Spinal cord (tissue), 10 donors: ENCODE results near the gene BCR. TPM values are rescaled to one million over a fixed set of nuclear protein-coding genes. Genes with fewer than 3 reads are reported as not detected.
"Not testable (repeated sequence)": the region's sequence is repeated elsewhere in the genome, so short reads cannot be mapped to it uniquely, and the experiment has no call there.

Source experiments
- DNase-seq, 6 donors: peaks; one replicate each; pipeline versions ENCODE4 v3.0.0 to v3.0.0-alpha.2; 2013 to 2015; ENCODE audit warnings: low spot score in 6 of 6, low read depth in 4 of 6
- H3K27ac ChIP-seq: one replicate; pipeline ENCODE4 v1.5.1; 2013; ENCODE audit warnings: low read depth, low read length, control low read depth
- H3K27me3 ChIP-seq: one replicate; pipeline ENCODE4 v1.6.1; 2013; ENCODE audit warnings: low read length; ENCODE audit not compliant: control insufficient read depth, insufficient read depth
- H3K36me3 ChIP-seq: one replicate; pipeline ENCODE4 v1.6.1; 2013; ENCODE audit warnings: low read length; ENCODE audit not compliant: control insufficient read depth, insufficient read depth
- H3K4me1 ChIP-seq: one replicate; pipeline ENCODE4 v1.6.1; 2013; ENCODE audit warnings: low read length; ENCODE audit not compliant: control insufficient read depth, insufficient read depth
- H3K4me3 ChIP-seq: one replicate; pipeline ENCODE4 v1.5.1; 2013; ENCODE audit warnings: low read depth, low read length, control low read depth
- H3K9me3 ChIP-seq: one replicate; pipeline ENCODE4 v1.6.1; 2013; ENCODE audit warnings: low read length; ENCODE audit not compliant: control insufficient read depth, insufficient read depth
- WGBS: methylation state at CpG from one replicate; pipeline ENCODE4 v1.1.5; 2013; ENCODE audit warnings: missing lambda C conversion rate; ENCODE audit not compliant: insufficient coverage; 5-methylcytosine and 5-hydroxymethylcytosine counted together
- polyA plus RNA-seq, 2 donors: library from polyadenylated mRNA; unstranded; fragments of 120-200 nt; gene quantifications; one replicate each; pipeline ENCODE4 v1.2.1, GENCODE V29; 2013; ENCODE audit not compliant: insufficient read length in 2 of 2
- total RNA-seq, 2 donors: library from RNA; depleted of rRNA in 1 of 2; stranded (reverse); fragments of 120-200 nt in 1 of 2; fragments of >200 nt in 1 of 2; gene quantifications; one replicate each; pipeline versions ENCODE4 v1.2.3 to v1.2.4, GENCODE V29; 2013 to 2014
- donor health status: healthy.

The BCR gene
- total and polyA plus RNA-seq, 4 donors, result 30.4 to 88.1 (median 69.6) TPM

- Histone ChIP-seq H3K27ac (no peak overlapping the region), H3K27me3 (no peaks in the 10 kb centered on the region), H3K4me1 (peaks cover 27% of the 10 kb centered on the region), H3K9me3 (no peaks in the 10 kb centered on the region), H3K4me3 (no peak overlapping the region), H3K36me3 (peaks cover 88% of the 10 kb centered on the region)
- WGBS, result 94% methylated on average over 9 of the region's 11 CpGs
- DNase-seq, result no peak
These were observed 113.9 kb downstream of the BCR start for GRCh38 chr22:23294221-23294620.

- Histone ChIP-seq H3K27me3 (no peaks in the 10 kb centered on the region), H3K9me3 (no peaks in the 10 kb centered on the region), H3K4me1 (peaks cover 7% of the 10 kb centered on the region), H3K36me3 (peaks cover 63% of the 10 kb centered on the region), H3K4me3 (no peak overlapping the region), H3K27ac (no peak overlapping the region)
- DNase-seq, result no peak
- 97% methylated on average over 5 of the region's 6 CpGs for WGBS
These were observed 120.2 kb downstream of the BCR start for GRCh38 chr22:23300476-23300875.

GRCh38 chr22:23301591-23301990 lies 121.3 kb downstream of the BCR start:
- Histone ChIP-seq H3K36me3 (peaks cover 62% of the 10 kb centered on the region), H3K9me3 (no peaks in the 10 kb centered on the region), H3K27me3 (no peaks in the 10 kb centered on the region), H3K27ac (no peak overlapping the region), H3K4me3 (no peak overlapping the region), H3K4me1 (peaks cover 18% of the 10 kb centered on the region)
- no peak for DNase-seq
- WGBS, result 92% methylated on average over 7 of the region's 7 CpGs

- Histone ChIP-seq H3K27ac (no peak overlapping the region), H3K9me3 (no peaks in the 10 kb centered on the region), H3K4me3 (no peak overlapping the region), H3K4me1 (peaks cover 20% of the 10 kb centered on the region), H3K27me3 (no peaks in the 10 kb centered on the region), H3K36me3 (peaks cover 57% of the 10 kb centered on the region)
- DNase-seq, result no peak
- 94% methylated on average over 14 of the region's 21 CpGs for WGBS
These were observed 122.1 kb downstream of the BCR start for GRCh38 chr22:23302171-23303002.

GRCh38 chr22:23305321-23305910 lies 125.1 kb downstream of the BCR start:
- peaks cover 20% of the 10 kb centered on the region for H3K4me1 ChIP-seq
- WGBS, result 60% methylated on average over 7 of the region's 9 CpGs
- peaks cover 46% of the 10 kb centered on the region for H3K36me3 ChIP-seq
- H3K4me3 ChIP-seq, result no peak overlapping the region
- no peak for DNase-seq
- no peaks in the 10 kb centered on the region for H3K9me3 ChIP-seq
- H3K27ac ChIP-seq, result peak overlapping the region; percentile 52
- no peaks in the 10 kb centered on the region for H3K27me3 ChIP-seq

GRCh38 chr22:23305922-23306374 lies 125.6 kb downstream of the BCR start:
- no peaks in the 10 kb centered on the region for H3K27me3 ChIP-seq
- H3K27ac ChIP-seq, result peak overlapping the region; percentile 52
- no peaks in the 10 kb centered on the region for H3K9me3 ChIP-seq
- 26% methylated on average over 11 of the region's 11 CpGs for WGBS
- DNase-seq, result peak in 3 of 6 donors; percentile 57 to 89 (median 88)
- H3K4me3 ChIP-seq, result no peak overlapping the region
- H3K4me1 ChIP-seq, result peaks cover 20% of the 10 kb centered on the region
- H3K36me3 ChIP-seq, result peaks cover 42% of the 10 kb centered on the region

GRCh38 chr22:23306438-23306921 lies 126.2 kb downstream of the BCR start:
- no peak for DNase-seq
- 88% methylated on average over 9 of the region's 11 CpGs for WGBS
- Histone ChIP-seq H3K4me3 (no peak overlapping the region), H3K9me3 (no peaks in the 10 kb centered on the region), H3K4me1 (peaks cover 20% of the 10 kb centered on the region), H3K27ac (no peak overlapping the region), H3K36me3 (peaks cover 39% of the 10 kb centered on the region), H3K27me3 (no peaks in the 10 kb centered on the region)

- H3K4me1 ChIP-seq, result peaks cover 20% of the 10 kb centered on the region
- H3K27ac ChIP-seq, result no peak overlapping the region
- 100% methylated on average over 3 of the region's 3 CpGs for WGBS
- H3K27me3 ChIP-seq, result no peaks in the 10 kb centered on the region
- no peak for DNase-seq
- H3K36me3 ChIP-seq, result peaks cover 39% of the 10 kb centered on the region
- H3K9me3 ChIP-seq, result no peaks in the 10 kb centered on the region
- no peak overlapping the region for H3K4me3 ChIP-seq
These were observed 126.6 kb downstream of the BCR start for GRCh38 chr22:23306926-23307325.

- H3K4me1 ChIP-seq, result peaks cover 20% of the 10 kb centered on the region
- H3K9me3 ChIP-seq, DNase-seq, H3K4me3 ChIP-seq, H3K27ac ChIP-seq, H3K27me3 ChIP-seq: not testable (repeated sequence)
- 83% methylated on average over 7 of the region's 10 CpGs for WGBS
- H3K36me3 ChIP-seq, result peaks cover 37% of the 10 kb centered on the region
These were observed 127.2 kb downstream of the BCR start for GRCh38 chr22:23307511-23307910.
